ENCODE results near the gene CAMTA1.
"Not testable (repeated sequence)": the region's sequence is repeated elsewhere in the genome, so short reads cannot be mapped to it uniquely, and the experiment has no call there.

Gene CAMTA1

GRCh38 chr1:7362947-7363346, 577.7 kb downstream of the CAMTA1 start:
- no peak for DNase-seq

- no peak for DNase-seq
Observed at GRCh38 chr1:7363450-7363849, 578.2 kb downstream of the CAMTA1 start.

GRCh38 chr1:7365706-7366105, 580.5 kb downstream of the CAMTA1 start:
- DNase-seq, result no peak

GRCh38 chr1:7366286-7366954, 581.2 kb downstream of the CAMTA1 start:
- DNase-seq, result no peak

- no peak for DNase-seq
Observed at GRCh38 chr1:7366955-7367665, 581.9 kb downstream of the CAMTA1 start.

GRCh38 chr1:7369866-7370265, 584.6 kb downstream of the CAMTA1 start:
- DNase-seq, result no peak

- no peak for DNase-seq
Observed at GRCh38 chr1:7371926-7372325, 586.7 kb downstream of the CAMTA1 start.

- DNase-seq, result no peak
Observed at GRCh38 chr1:7372477-7373120, 587.3 kb downstream of the CAMTA1 start.

- no peak for DNase-seq
Observed at GRCh38 chr1:7373251-7373650, 588.0 kb downstream of the CAMTA1 start.

- no peak for DNase-seq
Observed at GRCh38 chr1:7373876-7374562, 588.8 kb downstream of the CAMTA1 start.

GRCh38 chr1:7374563-7375160, 589.4 kb downstream of the CAMTA1 start:
- DNase-seq, result no peak

GRCh38 chr1:7375329-7375728, 590.1 kb downstream of the CAMTA1 start:
- DNase-seq, result no peak

GRCh38 chr1:7375781-7376660, 590.8 kb downstream of the CAMTA1 start:
- DNase-seq, result no peak

- DNase-seq, result no peak
Observed at GRCh38 chr1:7376676-7377075, 591.4 kb downstream of the CAMTA1 start.

GRCh38 chr1:7378346-7379130, 593.3 kb downstream of the CAMTA1 start:
- no peak for DNase-seq

GRCh38 chr1:7379441-7379971, 594.3 kb downstream of the CAMTA1 start:
- no peak for DNase-seq

GRCh38 chr1:7380068-7380467, 594.8 kb downstream of the CAMTA1 start:
- not testable (repeated sequence) for DNase-seq

GRCh38 chr1:7380712-7381111, 595.5 kb downstream of the CAMTA1 start:
- DNase-seq, result no peak

- not testable (repeated sequence) for DNase-seq
Observed at GRCh38 chr1:7381729-7382128, 596.5 kb downstream of the CAMTA1 start.

- no peak for DNase-seq
Observed at GRCh38 chr1:7382971-7383370, 597.7 kb downstream of the CAMTA1 start.
